ENCODE measurements around the gene FAM222B.
"Not testable (repeated sequence)": the region's sequence is repeated elsewhere in the genome, so short reads cannot be mapped to it uniquely, and the experiment has no call there.

FAM222B gene

DNA sequence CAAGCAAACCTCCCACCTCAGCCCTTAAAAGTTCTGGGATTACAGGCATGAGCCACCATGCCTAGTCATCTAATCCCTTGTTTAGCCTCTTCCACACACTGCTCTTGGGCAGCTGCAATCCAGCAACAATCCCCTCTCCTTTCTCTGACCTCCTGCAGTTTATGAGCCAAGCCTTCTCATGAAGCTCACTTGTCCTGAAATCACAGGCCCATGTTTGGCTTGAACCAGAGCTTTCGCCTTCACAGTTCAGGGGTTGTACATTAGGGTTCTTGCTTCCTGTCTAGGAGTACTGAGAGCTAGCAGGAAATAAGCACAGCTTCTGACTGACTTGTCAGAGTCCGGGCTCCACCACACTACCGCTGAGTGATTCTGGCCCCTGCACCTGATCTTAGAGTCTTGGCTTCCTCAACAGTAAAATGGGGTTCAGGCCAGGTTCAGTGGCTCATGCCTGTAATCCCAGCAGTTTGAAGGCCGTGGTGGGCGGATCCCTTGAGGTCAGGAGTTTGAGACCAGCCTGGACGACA, 28.5 kb upstream of the FAM222B start:
- no peak for DNase-seq

DNA sequence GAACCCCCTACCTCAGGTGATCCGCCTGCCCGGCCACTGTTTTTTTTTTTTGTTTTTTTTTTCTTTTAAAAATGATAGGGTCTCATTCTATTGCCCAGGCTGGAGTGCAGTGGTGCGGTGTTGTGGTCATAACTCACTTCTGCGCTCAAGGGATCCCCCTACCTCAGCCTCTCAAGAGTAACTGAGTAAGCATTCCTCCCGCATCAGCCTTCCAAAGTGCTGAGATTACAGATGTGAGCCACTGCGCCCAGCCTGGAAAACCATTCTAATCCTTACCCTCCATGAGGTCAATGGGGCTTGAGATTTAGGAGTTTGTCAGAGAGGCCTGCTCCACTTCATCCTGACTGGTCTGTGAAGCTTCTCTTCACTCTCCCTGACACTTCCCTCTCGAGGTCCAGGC, 24.7 kb upstream of the FAM222B start:
- DNase-seq = no peak

DNA sequence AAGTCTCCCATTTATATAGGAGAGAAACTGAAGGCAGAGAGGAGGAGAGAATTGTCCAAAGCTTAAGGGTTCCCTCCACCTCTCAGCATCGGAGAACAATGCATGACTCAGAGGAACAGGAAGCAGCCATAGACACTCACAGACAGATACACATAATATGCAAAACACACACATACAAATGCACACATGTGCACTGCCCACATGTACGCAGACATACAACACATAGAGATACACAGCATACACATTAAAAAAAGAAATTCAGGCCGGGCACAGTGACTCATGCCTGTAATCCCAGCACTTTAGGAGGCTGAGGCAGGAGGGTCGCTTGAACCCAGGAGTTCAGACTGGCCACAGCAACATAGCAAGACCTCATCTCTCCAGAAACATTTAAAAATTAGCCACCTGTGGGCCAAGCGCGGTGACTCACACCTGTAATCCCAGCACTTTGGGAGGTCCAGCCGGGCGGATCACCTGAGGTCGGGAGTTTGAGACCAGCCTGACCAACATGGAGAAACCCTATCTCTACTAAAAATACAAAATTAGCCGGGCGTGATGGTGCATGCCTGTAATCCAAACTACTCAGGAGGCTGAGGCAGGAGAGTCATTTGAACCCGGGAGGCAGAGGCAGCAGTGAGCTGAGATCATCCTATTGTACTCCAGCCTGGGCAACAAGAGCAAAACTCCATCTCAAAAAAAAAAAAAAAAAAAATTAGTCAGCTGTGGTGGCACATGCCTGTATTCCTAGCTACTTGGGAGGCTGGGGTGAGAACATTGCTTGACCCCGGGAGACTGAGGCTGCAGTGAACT, 23.6 kb upstream of the FAM222B start:
- peak; percentile 4 for DNase-seq

DNA sequence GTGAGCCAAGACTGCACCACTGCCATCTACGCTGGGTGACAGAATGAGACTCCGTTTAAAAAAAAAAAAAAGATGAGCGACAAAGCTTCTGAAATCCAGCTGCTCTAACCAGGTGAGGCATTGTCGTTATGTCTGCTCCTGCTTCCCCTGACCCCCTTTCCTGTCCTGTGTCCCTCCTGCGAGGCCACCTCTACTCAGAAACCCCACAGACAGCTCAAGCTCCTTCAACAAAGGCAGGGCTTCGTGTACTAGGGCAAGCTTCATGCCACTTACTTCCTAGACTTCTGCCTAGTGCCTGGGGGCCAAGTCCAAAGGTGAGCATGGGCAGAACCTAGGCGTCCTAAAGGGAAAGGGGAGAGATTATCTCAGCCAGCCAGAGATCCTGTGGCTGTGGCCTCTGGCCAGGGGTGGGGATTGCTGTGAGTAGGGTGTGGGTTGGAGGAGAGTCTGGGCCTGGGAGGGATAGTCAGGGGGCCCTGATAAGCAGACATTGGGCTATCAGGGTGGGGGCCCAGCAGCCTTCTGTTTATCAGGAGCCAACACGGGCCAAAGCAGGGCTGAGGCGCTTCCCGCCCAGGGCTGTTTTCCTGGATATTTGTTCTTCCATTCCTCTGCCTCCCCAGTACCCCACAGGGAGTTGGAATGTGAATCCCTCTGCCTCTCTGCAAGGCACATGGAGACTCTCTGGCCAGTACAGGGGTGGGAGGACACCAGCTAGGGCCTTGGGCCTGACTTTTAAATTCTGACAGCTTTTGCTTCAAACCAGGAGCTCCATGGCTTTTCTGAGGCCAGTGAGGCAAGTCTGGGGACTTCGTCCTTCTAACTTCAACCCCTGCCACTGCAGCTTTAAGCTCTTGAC, 22.6 kb upstream of the FAM222B start:
- DNase-seq = no peak

DNA sequence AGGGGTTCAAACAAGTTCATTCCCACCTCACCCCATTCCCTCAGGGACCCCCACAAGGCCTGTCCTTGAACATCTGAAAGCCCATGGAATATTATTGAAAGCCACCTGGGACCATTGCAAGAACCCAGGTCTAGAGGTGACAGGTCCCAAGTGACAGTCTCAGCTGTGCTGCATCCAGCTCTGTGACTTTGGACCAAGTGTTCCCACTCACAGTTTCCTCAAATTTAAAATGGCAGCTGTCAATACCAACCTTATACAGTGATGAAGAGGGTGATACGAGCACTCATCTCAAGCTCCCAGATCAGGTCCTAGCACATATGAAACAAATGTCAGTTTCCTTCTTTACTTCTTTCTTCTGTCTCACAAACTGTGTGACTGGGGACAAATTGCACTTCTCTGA, 21.4 kb upstream of the FAM222B start:
- DNase-seq = no peak

DNA sequence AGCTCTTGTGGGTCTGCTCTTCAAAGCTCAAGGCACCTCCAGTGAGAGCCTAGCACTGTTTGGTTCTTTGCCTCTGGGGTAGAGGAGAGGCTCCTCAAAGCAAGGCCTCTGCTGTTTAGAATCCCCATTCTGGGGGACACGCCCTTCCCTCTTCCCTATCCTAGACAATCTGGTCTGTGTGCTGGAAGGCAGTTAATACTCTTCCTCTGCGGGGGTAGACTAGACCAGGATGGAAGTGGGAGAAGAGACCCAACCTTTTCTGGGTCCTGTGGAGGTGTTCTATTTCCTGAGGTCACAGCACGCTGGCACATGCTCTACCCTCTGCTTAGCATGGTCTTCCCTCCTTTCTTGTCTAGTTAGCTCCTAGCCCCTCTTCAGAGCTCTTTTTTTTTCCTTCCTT, 20.0 kb upstream of the FAM222B start:
- DNase-seq = no peak

DNA sequence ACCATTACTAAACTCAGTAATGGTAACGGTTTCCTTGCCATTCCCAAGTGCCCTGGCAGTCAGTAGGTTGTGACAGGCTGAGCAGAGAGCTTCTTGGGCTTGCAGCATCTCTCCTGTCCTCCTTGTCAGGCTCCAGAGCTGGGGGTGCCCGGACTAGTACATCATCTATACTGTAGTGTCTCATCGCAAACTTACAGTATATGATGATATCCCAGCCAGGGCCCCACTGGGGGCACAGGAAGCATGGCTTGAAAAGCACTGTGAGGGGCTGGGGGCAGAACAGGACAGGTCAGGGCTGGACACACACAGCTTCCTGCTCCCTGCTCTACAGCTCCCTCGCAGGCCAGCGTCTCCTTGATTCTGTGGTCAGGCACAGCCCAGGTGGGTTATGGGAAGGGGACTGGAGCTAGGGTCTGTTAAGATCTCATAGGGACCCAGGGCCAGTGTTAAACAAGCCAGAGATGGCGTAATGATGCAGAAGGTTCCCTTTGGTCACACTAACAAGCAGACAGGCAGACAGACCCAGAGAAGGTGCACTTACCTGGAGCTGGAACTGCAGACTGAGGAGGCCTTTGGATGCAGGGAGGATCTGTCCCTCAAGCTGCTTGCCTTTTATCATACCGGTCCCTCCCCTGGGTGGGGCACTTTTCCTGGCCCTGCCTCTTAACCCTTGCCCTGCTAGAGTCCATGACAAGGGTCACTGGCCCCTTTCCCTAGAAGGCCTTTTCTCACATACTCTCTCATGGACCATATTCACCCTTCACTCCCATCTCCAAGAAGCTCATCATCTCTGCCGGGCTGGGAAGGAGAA, 19.0 kb upstream of the FAM222B start:
- DNase-seq = no peak

DNA sequence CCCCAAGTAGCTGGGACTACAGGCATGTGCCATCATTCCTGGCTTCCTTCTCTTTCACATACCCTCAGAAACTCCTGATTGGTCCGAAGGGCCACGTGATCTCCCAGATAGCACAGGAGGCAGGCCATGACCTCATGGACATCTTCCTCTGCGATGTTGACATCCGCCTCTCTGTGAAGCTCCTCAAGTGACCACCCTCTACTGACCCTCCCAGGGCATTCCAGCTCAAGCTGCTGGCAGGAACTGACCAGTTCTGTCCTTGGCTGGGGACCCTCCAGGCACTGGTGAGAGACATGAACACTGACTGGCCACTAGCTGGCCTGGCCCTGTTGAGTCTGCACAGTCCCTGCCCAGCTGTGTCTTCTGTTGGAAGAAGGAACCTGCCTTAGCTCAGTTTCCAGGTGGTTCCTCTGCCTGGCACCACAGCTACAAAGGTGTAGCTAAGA, 17.8 kb upstream of the FAM222B start:
- DNase-seq = no peak

DNA sequence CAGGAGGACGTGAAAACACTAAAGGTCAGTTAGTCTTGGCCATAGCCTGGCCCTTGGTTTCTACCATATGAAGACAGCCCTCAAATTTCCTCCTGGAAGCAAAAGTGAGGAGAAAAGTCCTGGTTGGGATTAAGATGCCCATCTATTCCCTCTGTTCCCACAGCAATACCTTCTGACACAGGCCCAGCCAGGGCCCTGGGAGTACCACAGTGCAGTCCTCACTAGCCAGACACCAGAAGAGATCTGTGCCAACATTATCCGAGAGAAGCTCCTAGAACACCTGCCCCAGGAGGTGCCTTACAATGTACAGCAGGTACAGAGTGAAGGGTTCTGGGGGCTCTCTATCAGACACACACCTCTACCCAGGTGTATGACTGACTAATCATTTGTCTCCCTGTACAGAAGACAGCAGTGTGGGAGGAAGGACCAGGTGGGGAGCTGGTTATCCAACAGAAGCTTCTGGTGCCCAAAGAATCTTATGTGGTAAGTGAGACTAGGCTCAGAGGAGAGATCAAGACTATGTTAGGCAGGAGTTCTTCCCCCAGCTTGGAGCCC, 16.3 kb upstream of the FAM222B start:
- DNase-seq = no peak

DNA sequence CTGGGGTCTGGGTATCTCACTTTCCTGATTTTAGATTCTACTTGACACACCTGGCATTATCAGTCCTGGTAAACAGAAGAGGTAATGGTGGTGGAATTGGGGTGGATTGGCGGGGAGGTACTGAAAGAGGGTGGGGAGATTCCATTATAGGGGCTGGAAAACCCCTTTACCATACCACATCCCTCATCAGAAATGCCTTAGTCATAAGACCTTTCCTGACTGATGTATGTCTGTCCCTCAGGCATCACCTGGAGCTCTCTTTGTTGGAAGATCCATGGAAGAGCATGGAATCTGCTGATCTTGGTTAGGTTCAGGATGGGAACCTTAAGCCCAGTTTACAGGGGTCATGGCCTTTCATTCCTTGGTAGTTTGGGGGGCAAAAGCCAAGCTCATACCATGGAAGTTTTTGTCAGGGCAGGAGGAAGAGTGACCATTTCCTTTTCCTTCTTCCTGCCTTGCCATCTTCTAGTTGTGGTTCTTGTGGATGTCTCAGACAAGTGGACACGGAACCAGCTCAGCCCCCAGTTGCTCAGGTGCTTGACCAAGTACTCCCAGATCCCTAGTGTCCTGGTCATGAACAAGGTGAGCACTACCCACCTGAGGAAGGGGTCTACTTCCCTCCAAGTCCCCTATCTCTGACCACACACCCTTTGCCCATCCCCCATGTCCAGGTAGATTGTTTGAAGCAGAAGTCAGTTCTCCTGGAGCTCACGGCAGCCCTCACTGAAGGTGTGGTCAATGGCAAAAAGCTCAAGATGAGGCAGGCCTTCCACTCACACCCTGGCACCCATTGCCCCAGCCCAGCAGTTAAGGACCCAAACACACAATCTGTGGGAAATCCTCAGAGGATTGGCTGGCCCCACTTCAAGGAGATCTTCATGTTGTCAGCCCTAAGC, 15.6 kb upstream of the FAM222B start:
- no peak for DNase-seq

DNA sequence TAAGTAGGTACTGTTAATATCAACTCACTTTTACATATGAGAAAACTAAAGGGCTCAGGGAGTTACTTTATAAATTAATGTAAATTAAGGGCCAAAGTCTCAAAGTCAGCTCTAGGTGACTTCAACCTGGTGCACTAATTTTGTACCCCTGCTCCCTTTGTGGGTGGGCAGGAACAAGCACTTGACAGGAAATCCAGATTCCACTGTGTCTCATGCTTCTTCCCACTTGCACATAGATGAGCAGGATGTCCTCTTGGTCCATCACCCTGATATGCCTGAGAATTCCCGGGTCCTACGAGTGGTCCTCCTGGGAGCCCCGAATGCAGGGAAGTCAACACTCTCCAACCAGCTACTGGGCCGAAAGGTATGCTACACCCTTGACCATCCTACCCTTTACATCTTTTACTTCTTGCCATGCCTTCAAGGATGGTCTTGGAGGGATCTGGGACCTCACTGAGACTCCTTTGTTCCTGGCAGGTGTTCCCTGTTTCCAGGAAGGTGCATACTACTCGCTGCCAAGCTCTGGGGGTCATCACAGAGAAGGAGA, 13.5 kb upstream of the FAM222B start:
- DNase-seq = no peak

DNA sequence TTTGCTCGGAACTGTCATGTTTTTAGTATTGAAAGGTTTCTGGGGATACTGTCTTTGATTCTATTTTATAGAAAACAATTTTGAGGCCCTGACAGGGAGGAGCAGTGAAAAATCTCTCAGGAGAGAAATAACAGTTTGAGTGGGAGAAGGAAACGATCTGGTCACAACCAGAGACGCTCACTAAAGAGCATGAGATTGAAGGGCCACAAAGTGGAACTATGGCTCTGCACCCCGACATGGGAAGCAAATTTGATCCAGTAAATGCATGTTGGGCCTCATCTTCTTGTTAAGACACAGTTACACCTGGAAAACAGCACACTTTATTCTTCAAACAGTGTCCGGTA, 12.7 kb upstream of the FAM222B start:
- no peak for DNase-seq

DNA sequence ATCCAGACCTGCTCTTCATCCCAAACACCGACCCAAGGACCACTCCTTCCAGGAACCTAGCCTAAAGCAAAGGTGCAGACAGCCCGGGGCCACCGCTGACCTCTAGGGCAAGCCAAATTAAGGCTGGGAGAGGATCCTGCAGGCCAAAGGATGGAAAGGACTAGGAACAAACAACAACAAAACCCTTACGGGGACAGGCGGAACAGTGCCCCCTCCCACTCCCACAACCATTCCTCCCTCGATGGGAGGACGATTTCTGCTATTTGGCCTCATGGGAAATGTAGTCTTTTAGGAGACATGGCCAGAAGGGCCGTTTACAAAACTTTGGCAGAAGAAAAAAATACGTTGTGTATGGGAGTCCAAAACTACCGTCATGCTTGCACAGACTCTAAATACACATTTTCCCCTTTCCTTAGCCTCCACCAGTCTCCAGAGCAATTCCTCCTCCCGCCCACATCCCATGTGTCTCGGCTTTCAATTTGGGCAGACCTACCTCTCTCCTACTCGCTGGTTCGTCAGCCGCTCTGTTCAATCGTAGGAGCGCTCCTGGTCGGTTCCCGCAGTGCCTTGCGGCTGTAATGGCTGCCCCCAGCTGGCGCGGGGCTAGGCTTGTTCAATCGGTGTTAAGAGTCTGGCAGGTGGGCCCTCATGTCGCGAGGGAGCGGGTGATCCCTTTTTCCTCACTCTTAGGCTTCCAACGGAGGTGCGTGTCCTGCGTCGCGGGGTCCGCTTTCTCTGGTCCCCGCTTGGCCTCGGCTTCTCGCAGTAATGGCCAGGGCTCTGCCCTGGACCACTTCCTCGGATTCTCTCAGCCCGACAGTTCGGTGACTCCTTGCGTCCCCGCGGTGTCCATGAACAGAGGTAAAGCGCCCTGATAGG, 12.1 kb upstream of the FAM222B start, which contains the start of gene ERAL1:
Gene ERAL1, plus strand, starts transcription at position 560 of the 879 bp plus-strand sequence. Its CDS starts 19 bp downstream, at position 579.
- peak; percentile 86 for DNase-seq

DNA sequence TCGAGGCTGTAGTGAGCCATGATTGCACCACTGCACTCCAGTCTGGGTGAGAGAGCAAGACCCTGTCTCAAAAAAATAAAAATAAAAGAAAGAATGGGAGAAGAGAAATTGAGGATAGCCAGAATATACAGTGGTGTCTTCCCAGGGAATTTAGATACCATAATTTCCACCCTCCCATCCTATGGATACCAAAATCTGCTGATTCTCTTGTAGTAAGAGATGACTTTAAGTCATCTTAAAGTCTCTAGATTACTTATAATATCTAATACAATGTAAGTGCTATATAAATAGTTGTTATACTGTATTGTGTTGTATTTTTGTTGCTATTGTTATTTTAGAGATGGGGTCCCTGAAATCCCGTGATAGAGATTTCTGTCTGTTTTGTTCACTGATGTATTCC, 10.7 kb upstream of the FAM222B start:
- no peak for DNase-seq

DNA sequence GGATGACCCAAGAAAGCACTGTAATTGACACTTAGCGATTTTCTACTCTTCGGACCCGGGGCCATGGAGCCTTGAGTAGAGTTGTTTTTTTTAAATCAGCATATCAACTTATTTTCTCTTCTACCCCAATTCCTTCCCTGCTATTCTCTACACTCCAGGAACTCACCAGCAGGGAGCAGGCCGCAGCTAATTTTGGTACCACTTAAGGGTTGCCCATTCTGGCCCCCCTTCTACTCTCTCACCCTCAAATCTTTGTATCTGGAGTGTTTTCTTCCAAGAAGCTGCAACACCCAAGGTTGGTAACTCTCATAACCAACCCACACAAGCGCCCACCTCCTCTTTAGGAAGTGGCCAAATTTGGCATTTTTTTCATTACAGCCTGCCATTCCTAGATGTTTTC, 6.7 kb upstream of the FAM222B start:
- no peak for DNase-seq

DNA sequence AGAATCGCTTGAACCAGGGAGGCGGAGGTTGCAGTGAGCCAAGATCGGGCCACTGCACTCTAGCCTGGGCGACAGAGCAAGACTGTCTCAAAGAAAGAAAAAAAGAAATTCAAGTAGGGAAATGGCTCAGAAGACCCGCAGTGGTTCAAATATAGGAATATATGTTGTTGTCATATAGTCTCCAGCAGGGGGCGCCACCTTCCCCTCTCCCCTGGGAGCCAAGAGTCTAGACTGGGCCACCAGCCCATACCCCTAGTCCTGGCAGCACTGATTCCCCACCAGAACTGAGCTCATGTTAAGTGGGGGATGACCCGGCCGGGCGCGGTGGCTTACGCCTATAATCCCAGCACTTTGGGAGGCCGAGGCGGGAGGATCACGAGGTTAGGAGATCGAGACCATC, 6.1 kb upstream of the FAM222B start:
- DNase-seq = not testable (repeated sequence)

DNA sequence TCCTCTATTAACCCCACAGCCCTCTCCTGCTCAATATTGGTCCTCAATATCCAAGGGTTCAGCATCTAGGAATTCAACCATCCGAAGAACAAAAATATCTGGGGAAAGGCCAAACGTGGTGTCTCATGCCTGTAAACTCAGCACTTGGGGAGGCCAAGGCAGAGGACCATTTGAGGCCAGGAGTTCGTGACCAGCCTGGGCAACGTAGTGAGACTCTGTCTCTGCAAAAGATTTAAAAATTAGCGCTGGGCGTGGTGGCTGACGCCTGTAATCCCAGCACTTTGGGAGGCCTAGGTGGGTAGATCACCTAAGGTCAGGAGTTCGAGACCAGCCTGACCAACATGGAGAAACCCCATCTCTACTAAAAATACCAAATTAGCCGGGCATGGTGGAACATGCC, 4.1 kb upstream of the FAM222B start:
- not testable (repeated sequence) for DNase-seq

DNA sequence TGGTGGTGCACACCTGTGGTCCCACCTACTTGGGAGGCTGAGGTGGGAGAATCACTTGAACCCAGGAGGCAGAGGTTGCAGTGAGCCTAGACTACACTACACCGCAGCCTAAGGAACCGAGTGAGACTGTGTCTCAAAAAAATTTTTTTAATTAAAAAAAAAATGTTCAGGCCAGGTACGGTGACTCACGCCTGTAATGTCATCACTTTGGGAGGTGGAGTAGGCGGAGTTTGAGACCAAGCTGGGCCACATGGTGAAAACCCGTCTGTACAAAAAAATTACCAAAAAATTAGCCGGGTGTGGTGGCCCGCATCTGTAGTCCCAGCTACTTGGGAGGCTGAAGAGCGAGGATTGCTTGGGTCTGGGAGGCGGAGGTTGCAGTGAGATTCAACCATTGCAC, 3.6 kb upstream of the FAM222B start:
- DNase-seq = no peak

DNA sequence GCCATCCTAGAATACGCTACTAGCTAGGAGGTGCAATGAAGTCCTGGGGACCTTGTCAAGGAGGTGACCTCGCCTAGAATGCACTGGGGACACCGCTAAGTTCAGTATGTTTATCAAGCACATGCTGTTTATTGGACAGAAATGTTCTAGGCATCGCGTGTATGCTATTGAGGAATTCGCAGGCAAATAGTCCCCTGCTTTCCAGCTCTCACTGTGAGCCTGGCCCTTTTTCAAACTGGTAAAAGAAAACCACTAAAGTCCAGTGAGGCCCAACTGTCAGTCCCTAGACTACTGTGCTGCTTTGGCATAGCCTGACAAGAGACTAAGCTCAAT, 1.2 kb upstream of the FAM222B start:
- no peak for DNase-seq

DNA sequence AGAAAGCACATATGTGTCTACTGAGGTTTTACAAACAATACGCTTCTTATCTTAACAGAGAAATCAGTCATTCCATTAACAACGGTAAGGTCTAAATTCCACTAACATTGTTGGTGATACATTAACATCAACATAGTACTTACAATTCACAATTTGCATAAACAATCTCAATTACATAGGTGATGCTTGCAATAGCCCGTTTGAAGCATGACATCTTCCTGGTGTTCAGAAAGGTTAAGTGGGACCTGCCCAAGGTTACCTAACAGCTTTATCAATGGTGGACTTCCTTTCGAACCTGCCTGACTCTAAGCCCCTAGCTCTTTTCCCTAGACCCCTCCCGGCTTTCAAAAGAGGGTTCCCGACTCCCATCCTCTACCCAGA, 699 bp downstream of the FAM222B start:
- no peak for DNase-seq

Data from kidney glomerular epithelial cell (primary cell).